Measurements from ENCODE around the gene SLC40A1. TPM values are rescaled to one million over a fixed set of nuclear protein-coding genes. Genes with fewer than 3 reads are reported as not detected.
A peak's percentile ranks its signal among the peaks of the same experiment; 100 is the strongest.

Gene SLC40A1
- polyA plus RNA-seq, 1 experiment: 5.2 TPM

GRCh38 chr2:189574793-189575475 is 5.7 kb downstream of the SLC40A1 start:
- DNase-seq (ENCODE audit: low read depth, low spot score): no peak
- H3K9me3 ChIP-seq (ENCODE audit: control insufficient read depth, insufficient read depth, low read length): no peaks in the 10 kb centered on the region
- no peak for TF ChIP-seq CTCF (IDR thresholded peaks at IDR 0.05; ENCODE audit: low read depth, low read length)
- POLR2A ChIA-PET: interaction anchor here (0.6 kb wide), 1 partner anchor 39 kb away, joined by 3 read pairs; no protein-coding TSS in a partner anchor
- no peak overlapping the region for H3K4me3 ChIP-seq (ENCODE audit: low read depth, low read length)
- no peak overlapping the region for H3K27ac ChIP-seq (ENCODE audit: low read depth, low read length)
- H3K27me3 ChIP-seq (ENCODE audit: control insufficient read depth, insufficient read depth, low read length): no peaks in the 10 kb centered on the region
- CTCF ChIA-PET: no interaction called here

- POLR2A ChIA-PET: interaction anchor here (1.0 kb wide), 1 partner anchor 17 kb away, joined by 3 read pairs; no protein-coding TSS in a partner anchor
Observed at GRCh38 chr2:189570570-189571031, 10.0 kb downstream of the SLC40A1 start.

GRCh38 chr2:189569295-189569910 is 11.2 kb downstream of the SLC40A1 start:
- H3K27me3 ChIP-seq (ENCODE audit: control insufficient read depth, insufficient read depth, low read length): no peaks in the 10 kb centered on the region
- CTCF ChIA-PET: interaction anchor here (2.4 kb wide), 1 partner anchor 91 kb away, joined by 7 read pairs; no protein-coding TSS in a partner anchor
- no peak overlapping the region for H3K27ac ChIP-seq (ENCODE audit: low read depth, low read length)

More at GRCh38 chr2:189570570-189571031, 10.0 kb downstream of the SLC40A1 start:
- no peak overlapping the region for H3K27ac ChIP-seq (ENCODE audit: low read depth, low read length)
- H3K4me3 ChIP-seq (ENCODE audit: low read depth, low read length): no peak overlapping the region
- CTCF ChIA-PET: interaction anchor here (1.5 kb wide), 1 partner anchor 90 kb away, joined by 3 read pairs; no protein-coding TSS in a partner anchor
- peak; percentile 59 for DNase-seq (ENCODE audit: low read depth, low spot score)
- TF ChIP-seq CTCF (IDR thresholded peaks at IDR 0.05; ENCODE audit: low read depth, low read length): no peak
- no peaks in the 10 kb centered on the region for H3K27me3 ChIP-seq (ENCODE audit: control insufficient read depth, insufficient read depth, low read length)
- no peaks in the 10 kb centered on the region for H3K9me3 ChIP-seq (ENCODE audit: control insufficient read depth, insufficient read depth, low read length)

GRCh38 chr2:189566046-189566445 is 14.5 kb downstream of the SLC40A1 start:
- H3K27ac ChIP-seq (ENCODE audit: low read depth, low read length): no peak overlapping the region
- no peak overlapping the region for H3K4me3 ChIP-seq (ENCODE audit: low read depth, low read length)
- no peaks in the 10 kb centered on the region for H3K27me3 ChIP-seq (ENCODE audit: control insufficient read depth, insufficient read depth, low read length)
- CTCF ChIA-PET: no interaction called here
- no peak for TF ChIP-seq CTCF (IDR thresholded peaks at IDR 0.05; ENCODE audit: low read depth, low read length)
- H3K9me3 ChIP-seq (ENCODE audit: control insufficient read depth, insufficient read depth, low read length): no peaks in the 10 kb centered on the region
- POLR2A ChIA-PET: no interaction called here
- DNase-seq (ENCODE audit: low read depth, low spot score): no peak

More at GRCh38 chr2:189569295-189569910, 11.2 kb downstream of the SLC40A1 start:
- POLR2A ChIA-PET: no interaction called here
- TF ChIP-seq CTCF (IDR thresholded peaks at IDR 0.05; ENCODE audit: low read depth, low read length): peak; percentile 33
- DNase-seq (ENCODE audit: low read depth, low spot score): no peak
- H3K9me3 ChIP-seq (ENCODE audit: control insufficient read depth, insufficient read depth, low read length): no peaks in the 10 kb centered on the region
- H3K4me3 ChIP-seq (ENCODE audit: low read depth, low read length): no peak overlapping the region
